ENCODE data around the gene THADA.
"Not testable (repeated sequence)": the region's sequence is repeated elsewhere in the genome, so short reads cannot be mapped to it uniquely, and the experiment has no call there.

THADA gene

GRCh38 chr2:43289331-43289730 is 306.5 kb downstream of the THADA start:
- DNase-seq: no peak

DNA sequence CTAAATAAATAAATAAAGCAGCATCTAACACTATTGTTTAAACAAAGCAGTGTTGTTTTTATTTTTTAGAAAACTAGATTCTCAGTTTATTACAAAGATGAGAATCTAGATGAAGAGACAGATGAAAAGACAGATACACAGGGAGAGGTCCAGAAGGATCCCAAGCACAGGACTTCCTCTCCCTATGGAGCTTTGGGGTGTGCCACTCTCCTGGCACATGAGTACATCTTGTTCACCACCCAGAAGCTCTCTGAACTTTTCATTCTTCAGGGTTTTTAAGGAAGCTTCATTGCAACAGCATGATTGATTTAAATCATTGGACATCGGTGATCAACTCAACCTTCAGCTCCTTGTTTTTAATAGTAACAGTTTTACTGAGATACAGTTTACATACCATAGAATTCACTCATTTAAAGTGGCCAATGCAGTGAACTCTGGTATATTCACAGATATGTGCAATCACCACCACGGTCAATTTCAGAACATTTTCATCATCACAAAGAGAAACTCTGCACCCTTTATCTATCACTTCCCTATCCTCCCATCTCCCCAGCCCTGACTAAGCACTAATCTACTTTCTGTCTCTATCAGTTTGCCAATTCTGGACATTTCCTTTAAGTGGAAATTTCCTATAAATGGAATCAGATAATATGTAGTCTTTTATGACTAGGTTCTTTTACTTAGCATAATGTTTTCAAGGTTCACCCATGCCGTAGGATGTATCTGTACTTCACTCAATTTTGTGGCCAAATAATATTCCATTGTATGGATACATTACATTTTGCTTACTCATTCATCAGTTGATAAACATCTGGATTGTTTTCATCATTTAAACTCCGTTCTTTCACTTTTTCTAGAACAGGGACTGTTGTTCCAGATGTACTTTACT is 307.2 kb downstream of the THADA start:
- no peak for DNase-seq

GRCh38 chr2:43285987-43286386 is 309.9 kb downstream of the THADA start:
- no peak for DNase-seq

- no peak for DNase-seq
These were observed 310.9 kb downstream of the THADA start for GRCh38 chr2:43284967-43285366.

- DNase-seq: not testable (repeated sequence)
These were observed 311.5 kb downstream of the THADA start for GRCh38 chr2:43284347-43284746.

GRCh38 chr2:43280994-43281393 is 314.8 kb downstream of the THADA start:
- no peak for DNase-seq

- DNase-seq: no peak
These were observed 316.5 kb downstream of the THADA start for GRCh38 chr2:43279317-43279840.

DNA sequence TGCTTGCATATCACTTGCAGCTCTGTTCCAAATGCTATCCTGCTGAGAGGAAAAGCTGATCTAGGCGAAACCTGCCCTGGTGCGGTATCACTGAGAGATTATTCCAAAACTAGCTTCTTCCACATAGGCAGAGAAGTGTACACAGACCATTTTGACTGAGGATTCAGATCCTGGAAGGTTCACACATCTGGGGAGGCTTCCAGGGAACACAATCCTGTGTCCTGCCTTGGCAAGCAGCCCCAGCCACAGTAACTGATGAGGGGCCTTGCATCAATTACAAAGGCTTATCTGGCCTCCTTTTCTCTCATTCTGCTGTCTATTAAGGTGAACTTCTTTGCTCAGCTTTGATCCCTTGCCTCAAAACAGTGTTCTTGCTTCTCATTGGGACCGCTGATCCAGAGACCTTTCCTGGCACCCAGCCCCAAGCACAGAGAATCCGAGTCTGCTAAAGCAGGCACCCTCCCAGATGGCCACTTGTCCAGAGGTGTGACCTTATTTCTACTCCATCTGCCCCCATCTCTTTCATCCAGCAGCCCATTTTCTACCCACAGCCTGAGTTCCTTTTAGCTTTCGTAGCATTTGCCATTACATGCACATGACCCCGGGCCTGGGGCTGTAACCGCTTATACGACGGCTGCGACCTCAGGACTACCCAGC is 317.1 kb downstream of the THADA start:
- no peak for DNase-seq

- DNase-seq: peak; percentile 78
These were observed 318.9 kb downstream of the THADA start for GRCh38 chr2:43276962-43277391.

DNA sequence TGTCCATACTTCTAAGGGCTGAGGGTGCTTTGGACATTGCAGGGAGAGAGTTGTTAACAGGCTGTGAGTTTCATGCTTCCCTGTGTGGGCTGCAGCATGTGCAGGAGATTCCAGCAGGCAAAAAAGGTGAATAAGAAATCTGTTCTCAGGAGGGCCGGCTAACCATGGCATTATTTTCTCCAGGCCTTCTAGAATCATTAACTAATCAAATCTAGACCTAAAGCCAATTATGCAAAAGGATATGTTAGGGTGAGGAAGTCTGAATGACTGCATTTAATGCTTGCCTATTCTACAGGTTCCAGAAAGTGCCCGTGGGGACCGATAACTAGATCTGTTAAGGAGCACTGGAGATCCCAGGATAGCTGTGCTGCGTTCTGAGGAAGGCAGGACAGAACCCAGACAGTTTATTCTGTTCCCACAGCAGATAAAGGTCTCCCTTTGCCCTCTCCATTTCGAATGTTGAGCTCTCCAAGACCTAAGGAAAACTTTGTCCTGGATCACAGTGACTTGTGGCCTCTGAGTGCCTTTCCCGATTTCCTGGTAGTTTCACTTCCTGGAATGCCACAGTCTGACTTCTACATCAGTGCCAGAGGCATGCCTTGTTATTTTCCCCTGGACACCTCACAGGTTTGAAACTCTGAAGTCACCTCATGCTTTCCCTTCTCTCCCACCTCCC is 319.4 kb downstream of the THADA start:
- no peak for DNase-seq

DNA sequence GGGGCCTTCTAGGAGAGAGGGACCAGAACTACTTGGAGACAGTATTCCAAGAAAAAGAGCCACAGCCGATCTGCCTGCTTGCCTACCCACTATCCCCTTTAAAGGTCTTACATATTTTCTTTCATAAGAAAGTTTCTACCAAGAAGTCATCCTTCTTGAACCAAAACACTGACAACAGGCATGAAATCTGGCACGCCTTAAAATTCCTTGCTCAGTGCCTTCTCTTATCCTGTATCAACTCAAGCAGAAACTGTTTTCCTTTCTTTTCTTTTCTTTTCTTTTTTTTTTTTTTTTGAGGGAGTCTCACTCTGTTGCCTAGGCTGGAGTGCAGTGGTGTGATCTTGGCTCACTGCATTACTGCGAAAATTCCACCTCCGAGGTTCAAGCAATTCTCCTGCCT is 321.1 kb downstream of the THADA start:
- DNase-seq: no peak

DNA sequence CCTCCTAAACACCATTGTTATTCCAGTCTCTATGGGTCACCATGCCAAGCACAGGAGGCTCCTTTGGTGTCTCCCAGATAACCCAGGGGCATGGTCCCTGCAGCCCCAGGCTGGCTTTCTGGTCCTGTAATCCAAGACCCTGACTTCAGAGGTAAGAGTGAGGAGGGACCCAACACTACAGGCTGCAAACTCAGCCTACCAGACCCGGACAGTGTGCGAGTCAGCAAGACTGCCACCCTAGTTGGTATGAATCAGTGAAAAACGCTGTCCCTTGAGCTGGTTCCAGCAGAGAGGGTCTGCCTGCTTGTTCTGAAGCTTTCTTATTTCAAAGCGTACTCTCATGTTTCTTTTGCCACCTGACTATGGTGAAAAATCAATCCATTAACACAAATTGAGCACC is 321.8 kb downstream of the THADA start:
- no peak for DNase-seq

- no peak for DNase-seq
These were observed 322.3 kb downstream of the THADA start for GRCh38 chr2:43273529-43273928.

- DNase-seq: no peak
These were observed 324.8 kb downstream of the THADA start for GRCh38 chr2:43270930-43271615.

GRCh38 chr2:43270461-43270860 is 325.4 kb downstream of the THADA start:
- no peak for DNase-seq

- DNase-seq: peak; percentile 22
These were observed 326.1 kb downstream of the THADA start for GRCh38 chr2:43269706-43270105.

- peak; percentile 62 for DNase-seq
These were observed 326.7 kb downstream of the THADA start for GRCh38 chr2:43269074-43269572.

GRCh38 chr2:43268066-43268953 is 327.5 kb downstream of the THADA start:
- DNase-seq: no peak

GRCh38 chr2:43267381-43267780 is 328.5 kb downstream of the THADA start:
- no peak for DNase-seq

GRCh38 chr2:43266711-43267111 is 329.1 kb downstream of the THADA start:
- DNase-seq: no peak

DNA sequence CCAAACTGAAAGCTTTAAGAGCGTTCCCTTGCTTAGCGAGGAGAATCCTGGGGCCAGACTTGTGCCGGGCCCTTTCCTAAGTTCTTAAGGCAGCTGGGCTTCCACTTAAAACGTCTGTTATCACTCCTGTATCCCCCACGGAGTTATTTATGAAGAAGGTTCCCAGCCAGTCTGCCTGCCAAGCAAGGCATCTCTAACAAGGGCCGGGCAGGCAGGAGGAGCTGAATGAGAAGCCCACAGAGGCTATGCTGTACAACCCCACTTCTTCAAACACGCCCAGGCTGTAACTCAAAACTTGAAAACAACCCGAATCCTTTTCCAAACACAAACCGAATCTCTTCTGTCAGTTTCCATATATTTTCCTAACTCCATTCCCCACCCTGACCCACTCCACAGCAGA is 330.4 kb downstream of the THADA start:
- DNase-seq: no peak

GRCh38 chr2:43265001-43265400 is 330.8 kb downstream of the THADA start:
- no peak for DNase-seq
